SK-N-SH (cell line): ENCODE results near the gene SLC9A2.

Experiments used
- CTCF ChIP-seq: fragments of 200-600 bp; sonication (generic); IDR thresholded peaks from 2 replicates; pipeline ENCODE4 v1.6.1; 2017; ENCODE audit warnings: antibody characterized with exemption, mild to moderate bottlenecking, moderate library complexity
- EZH2phosphoT487 ChIP-seq: fragments of 200-600 bp; sonication (generic); IDR thresholded peaks from 2 replicates; pipeline ENCODE4 v1.6.1; 2017; ENCODE audit warnings: low read depth, mixed run types, mild to moderate bottlenecking, antibody characterized with exemption, moderate library complexity, borderline replicate concordance
- GABPA ChIP-seq: IDR thresholded peaks from 2 replicates; pipeline ENCODE4 v1.4.0; 2012; ENCODE audit warnings: low read depth, mild to moderate bottlenecking
- POLR2AphosphoS5 ChIP-seq: IDR thresholded peaks from 2 replicates; pipeline ENCODE4 v1.6.1; 2012; ENCODE audit warnings: low read depth, low read length
- RAD21 ChIP-seq: IDR thresholded peaks from 2 replicates; pipeline ENCODE4 v1.6.1; 2012; ENCODE audit warnings: mild to moderate bottlenecking, low read length
- REST ChIP-seq: IDR thresholded peaks from 2 replicates; pipeline ENCODE4 v1.6.1; 2012; ENCODE audit warnings: mild to moderate bottlenecking, low read depth, low read length, moderate library complexity
- SIN3A ChIP-seq: IDR thresholded peaks from 2 replicates; pipeline ENCODE4 v1.6.1; 2012; ENCODE audit warnings: low read depth, mild to moderate bottlenecking, low read length, moderate library complexity, borderline replicate concordance
- USF2 ChIP-seq: fragments of 150-350 bp; IDR thresholded peaks from 2 replicates; pipeline ENCODE4 v1.6.1; 2017; ENCODE audit warnings: antibody characterized with exemption, low read length, low read depth, borderline replicate concordance

GRCh38 chr2:102620332-102620731, 979 bp downstream of the SLC9A2 start:
- TF ChIP-seq POLR2AphosphoS5 (no peak), EZH2phosphoT487 (no peak), CTCF (no peak), GABPA (no peak), USF2 (no peak), SIN3A (no peak), REST (no peak), RAD21 (no peak)
